K562 (cell line): ENCODE measurements around the gene KLHL9. TPM values are rescaled to one million over a fixed set of nuclear protein-coding genes. Genes with fewer than 3 reads are reported as not detected.

ENCODE experiments used
- polyA plus RNA-seq, 8 experiments: library from polyadenylated mRNA; depleted of rRNA in 4 of 8; stranded (reverse) in 5 of 8; unstranded in 3 of 8; fragments of >200 nt; fragmentation: Nextera tagmentation in 2 of 8; fragmentation: Illumina TruSeq in 1 of 8; extraction: Ambion mirVana in 2 of 8; extraction: Trizol in 1 of 8; gene quantifications; 2 replicates each; pipeline versions ENCODE4 v1.2.1 to v1.2.3, GENCODE V29; 2011 to 2014; ENCODE audit warnings: inconsistent platforms in 1 of 8, missing spikeins in 1 of 8
- total RNA-seq, 7 experiments: library from RNA; depleted of rRNA in 6 of 7; stranded (reverse); fragments of >200 nt in 6 of 7; fragmentation: Illumina TruSeq in 2 of 7; extraction: Trizol in 2 of 7; gene quantifications; 2 replicates each; pipeline versions ENCODE4 v1.2.1 to v1.2.3, GENCODE V29; 2011 to 2021; ENCODE audit warnings: low replicate concordance in 1 of 7

KLHL9 gene
- total and polyA plus RNA-seq, 9 of the 15 experiments (the other 6 are each of a cell fraction or from before 2014, with no cell fraction given) = 0.04 TPM; not detected in 8

Other genes with a start within 250 kb of the KLHL9 start
Only the 7 nearest of the 15 such genes appear.
- not detected in 2 replicates for gene IFNA14, start 95.4 kb downstream of the KLHL9 start, total RNA-seq (2014; rRNA removed)
- not detected in 2 replicates for gene IFNA14, start 95.4 kb downstream of the KLHL9 start, total RNA-seq (2014; rRNA removed; fragmentation: Illumina TruSeq; extraction: Trizol)
- not detected in 2 replicates for gene IFNA14, start 95.4 kb downstream of the KLHL9 start, total RNA-seq (2015; rRNA removed; fragmentation: Illumina TruSeq; extraction: Trizol)
- gene IFNA14, start 95.4 kb downstream of the KLHL9 start, total RNA-seq (2021) = not detected in 2 replicates
- not detected in 2 replicates for gene IFNA14, start 95.4 kb downstream of the KLHL9 start, polyA plus RNA-seq (2011; rRNA removed)
- not detected in 2 replicates for gene IFNA14, start 95.4 kb downstream of the KLHL9 start, polyA plus RNA-seq (2014; fragmentation: Illumina TruSeq; extraction: Trizol)
- gene IFNA14, start 95.4 kb downstream of the KLHL9 start, polyA plus RNA-seq (2014; fragmentation: Nextera tagmentation; extraction: Ambion mirVana) = not detected
- gene IFNA14, start 95.4 kb downstream of the KLHL9 start, polyA plus RNA-seq (2014; rRNA removed) = not detected in 2 replicates
- not detected in 2 replicates for gene IFNA5, start 30.1 kb downstream of the KLHL9 start, total RNA-seq (2014; rRNA removed)
- gene IFNA5, start 30.1 kb downstream of the KLHL9 start, total RNA-seq (2014; rRNA removed; fragmentation: Illumina TruSeq; extraction: Trizol) = not detected in 2 replicates
- gene IFNA5, start 30.1 kb downstream of the KLHL9 start, total RNA-seq (2015; rRNA removed; fragmentation: Illumina TruSeq; extraction: Trizol) = not detected in 2 replicates
- not detected in 2 replicates for gene IFNA5, start 30.1 kb downstream of the KLHL9 start, total RNA-seq (2021)
- not detected in 2 replicates for gene IFNA5, start 30.1 kb downstream of the KLHL9 start, polyA plus RNA-seq (2011; rRNA removed)
- not detected in 2 replicates for gene IFNA5, start 30.1 kb downstream of the KLHL9 start, polyA plus RNA-seq (2014; fragmentation: Illumina TruSeq; extraction: Trizol)
- gene IFNA5, start 30.1 kb downstream of the KLHL9 start, polyA plus RNA-seq (2014; fragmentation: Nextera tagmentation; extraction: Ambion mirVana) = not detected
- not detected in 2 replicates for gene IFNA5, start 30.1 kb downstream of the KLHL9 start, polyA plus RNA-seq (2014; rRNA removed)
- not detected in 2 replicates for gene IFNA6, start 15.5 kb upstream of the KLHL9 start, total RNA-seq (2014; rRNA removed)
- not detected in 2 replicates for gene IFNA6, start 15.5 kb upstream of the KLHL9 start, total RNA-seq (2014; rRNA removed; fragmentation: Illumina TruSeq; extraction: Trizol)
- not detected in 2 replicates for gene IFNA6, start 15.5 kb upstream of the KLHL9 start, total RNA-seq (2015; rRNA removed; fragmentation: Illumina TruSeq; extraction: Trizol)
- gene IFNA6, start 15.5 kb upstream of the KLHL9 start, total RNA-seq (2021) = not detected in 2 replicates
- gene IFNA6, start 15.5 kb upstream of the KLHL9 start, polyA plus RNA-seq (2011; rRNA removed) = not detected in 2 replicates
- gene IFNA6, start 15.5 kb upstream of the KLHL9 start, polyA plus RNA-seq (2014; fragmentation: Illumina TruSeq; extraction: Trizol) = not detected in 2 replicates
- gene IFNA6, start 15.5 kb upstream of the KLHL9 start, polyA plus RNA-seq (2014; fragmentation: Nextera tagmentation; extraction: Ambion mirVana) = not detected
- gene IFNA6, start 15.5 kb upstream of the KLHL9 start, polyA plus RNA-seq (2014; rRNA removed) = not detected in 2 replicates
- not detected in 2 replicates for gene IFNA13, start 32.7 kb upstream of the KLHL9 start, total RNA-seq (2014; rRNA removed)
- gene IFNA13, start 32.7 kb upstream of the KLHL9 start, total RNA-seq (2014; rRNA removed; fragmentation: Illumina TruSeq; extraction: Trizol) = not detected in 2 replicates
- gene IFNA13, start 32.7 kb upstream of the KLHL9 start, total RNA-seq (2015; rRNA removed; fragmentation: Illumina TruSeq; extraction: Trizol) = not detected in 2 replicates
- not detected in 2 replicates for gene IFNA13, start 32.7 kb upstream of the KLHL9 start, total RNA-seq (2021)
- not detected in 2 replicates for gene IFNA13, start 32.7 kb upstream of the KLHL9 start, polyA plus RNA-seq (2011; rRNA removed)
- not detected in 2 replicates for gene IFNA13, start 32.7 kb upstream of the KLHL9 start, polyA plus RNA-seq (2014; fragmentation: Illumina TruSeq; extraction: Trizol)
- not detected for gene IFNA13, start 32.7 kb upstream of the KLHL9 start, polyA plus RNA-seq (2014; fragmentation: Nextera tagmentation; extraction: Ambion mirVana)
- gene IFNA13, start 32.7 kb upstream of the KLHL9 start, polyA plus RNA-seq (2014; rRNA removed) = not detected in 2 replicates
- gene IFNA2, start 50.0 kb upstream of the KLHL9 start, total RNA-seq (2014; rRNA removed) = not detected in 2 replicates
- gene IFNA2, start 50.0 kb upstream of the KLHL9 start, total RNA-seq (2014; rRNA removed; fragmentation: Illumina TruSeq; extraction: Trizol) = not detected in 2 replicates
- not detected in 2 replicates for gene IFNA2, start 50.0 kb upstream of the KLHL9 start, total RNA-seq (2015; rRNA removed; fragmentation: Illumina TruSeq; extraction: Trizol)
- gene IFNA2, start 50.0 kb upstream of the KLHL9 start, total RNA-seq (2021) = not detected in 2 replicates
- not detected in 2 replicates for gene IFNA2, start 50.0 kb upstream of the KLHL9 start, polyA plus RNA-seq (2011; rRNA removed)
- gene IFNA2, start 50.0 kb upstream of the KLHL9 start, polyA plus RNA-seq (2014; fragmentation: Illumina TruSeq; extraction: Trizol) = not detected in 2 replicates
- not detected for gene IFNA2, start 50.0 kb upstream of the KLHL9 start, polyA plus RNA-seq (2014; fragmentation: Nextera tagmentation; extraction: Ambion mirVana)
- not detected in 2 replicates for gene IFNA2, start 50.0 kb upstream of the KLHL9 start, polyA plus RNA-seq (2014; rRNA removed)
- not detected in 2 replicates for gene IFNA8, start 73.7 kb upstream of the KLHL9 start, total RNA-seq (2014; rRNA removed)
- gene IFNA8, start 73.7 kb upstream of the KLHL9 start, total RNA-seq (2014; rRNA removed; fragmentation: Illumina TruSeq; extraction: Trizol) = not detected in 2 replicates
- gene IFNA8, start 73.7 kb upstream of the KLHL9 start, total RNA-seq (2015; rRNA removed; fragmentation: Illumina TruSeq; extraction: Trizol) = not detected in 2 replicates
- not detected in 2 replicates for gene IFNA8, start 73.7 kb upstream of the KLHL9 start, total RNA-seq (2021)
- gene IFNA8, start 73.7 kb upstream of the KLHL9 start, polyA plus RNA-seq (2011; rRNA removed) = not detected in 2 replicates
- gene IFNA8, start 73.7 kb upstream of the KLHL9 start, polyA plus RNA-seq (2014; fragmentation: Illumina TruSeq; extraction: Trizol) = not detected in 2 replicates
- gene IFNA8, start 73.7 kb upstream of the KLHL9 start, polyA plus RNA-seq (2014; fragmentation: Nextera tagmentation; extraction: Ambion mirVana) = not detected
- gene IFNA8, start 73.7 kb upstream of the KLHL9 start, polyA plus RNA-seq (2014; rRNA removed) = not detected in 2 replicates
- not detected in 2 replicates for gene IFNA1, start 105.0 kb upstream of the KLHL9 start, total RNA-seq (2014; rRNA removed)
- not detected in 2 replicates for gene IFNA1, start 105.0 kb upstream of the KLHL9 start, total RNA-seq (2014; rRNA removed; fragmentation: Illumina TruSeq; extraction: Trizol)
- gene IFNA1, start 105.0 kb upstream of the KLHL9 start, total RNA-seq (2015; rRNA removed; fragmentation: Illumina TruSeq; extraction: Trizol) = not detected in 2 replicates
- not detected in 2 replicates for gene IFNA1, start 105.0 kb upstream of the KLHL9 start, total RNA-seq (2021)
- not detected in 2 replicates for gene IFNA1, start 105.0 kb upstream of the KLHL9 start, polyA plus RNA-seq (2011; rRNA removed)
- gene IFNA1, start 105.0 kb upstream of the KLHL9 start, polyA plus RNA-seq (2014; fragmentation: Illumina TruSeq; extraction: Trizol) = not detected in 2 replicates
- gene IFNA1, start 105.0 kb upstream of the KLHL9 start, polyA plus RNA-seq (2014; fragmentation: Nextera tagmentation; extraction: Ambion mirVana) = not detected
- not detected in 2 replicates for gene IFNA1, start 105.0 kb upstream of the KLHL9 start, polyA plus RNA-seq (2014; rRNA removed)